Activated CD4-positive, alpha-beta T cell treated with anti-CD3 and anti-CD28 coated beads, Interleukin-2, amount 50 U/mL, for 24 hours (primary cell): Measurements from ENCODE around the gene REN.

ENCODE experiments used
- DNase-seq, 2 donors: peaks; one replicate each; pipeline ENCODE4 v3.0.0-alpha.2; 2020; ENCODE audit warnings: low read depth in 1 of 2, low spot score in 1 of 2

Gene REN

GRCh38 chr1:204154568-204155255, 11.4 kb downstream of the REN start:
- no peak for DNase-seq

- no peak for DNase-seq
Observed at GRCh38 chr1:204153667-204154066, 12.5 kb downstream of the REN start.

GRCh38 chr1:204152310-204153044, 13.7 kb downstream of the REN start:
- no peak for DNase-seq

- DNase-seq: peak; percentile 11 to 16
Observed at GRCh38 chr1:204151552-204152309, 14.4 kb downstream of the REN start, which contains the start of gene ETNK2. ETNK2 (minus strand) TSS chr1:204152044; CDS start chr1:204151852, 192 bp downstream.

GRCh38 chr1:204150702-204151551, 15.2 kb downstream of the REN start:
- no peak for DNase-seq

GRCh38 chr1:204149635-204150565, 16.2 kb downstream of the REN start:
- no peak for DNase-seq

- no peak for DNase-seq
Observed at GRCh38 chr1:204149107-204149506, 17.0 kb downstream of the REN start.

GRCh38 chr1:204147406-204148383, 18.4 kb downstream of the REN start:
- DNase-seq: no peak

GRCh38 chr1:204146965-204147364, 19.2 kb downstream of the REN start:
- DNase-seq: no peak

- no peak for DNase-seq
Observed at GRCh38 chr1:204146309-204146708, 19.8 kb downstream of the REN start.

- DNase-seq: no peak
Observed at GRCh38 chr1:204145033-204145504, 21.1 kb downstream of the REN start.

GRCh38 chr1:204143276-204144041, 22.7 kb downstream of the REN start:
- no peak for DNase-seq

- no peak for DNase-seq
Observed at GRCh38 chr1:204142032-204142974, 23.8 kb downstream of the REN start.

- DNase-seq: no peak
Observed at GRCh38 chr1:204141131-204141530, 25.0 kb downstream of the REN start.

GRCh38 chr1:204139952-204140351, 26.2 kb downstream of the REN start:
- no peak for DNase-seq

GRCh38 chr1:204139088-204139487, 27.0 kb downstream of the REN start:
- no peak for DNase-seq

- DNase-seq: no peak
Observed at GRCh38 chr1:204136814-204137213, 29.3 kb downstream of the REN start.
